GM12878 (cell line): ENCODE measurements around the gene DLGAP5.

Experiments used
- BCLAF1 ChIP-seq: fragments of 450-650 bp; IDR thresholded peaks from 2 replicates; pipeline ENCODE4 v1.6.1; 2017; ENCODE audit warnings: antibody characterized with exemption, mild to moderate bottlenecking, moderate library complexity
- DPF2 ChIP-seq: fragments of 450-650 bp; IDR thresholded peaks from 2 replicates; pipeline ENCODE4 v1.6.1; 2017; ENCODE audit warnings: mild to moderate bottlenecking
- POLR2AphosphoS5 ChIP-seq: IDR thresholded peaks from 2 replicates; pipeline ENCODE4 v1.6.1; 2011; ENCODE audit warnings: mild to moderate bottlenecking, low read length, inconsistent platforms
- TF ChIP-seq, protein P1 (sequence below): IDR thresholded peaks from 2 replicates; pipeline ENCODE4 v1.6.1; 2012; ENCODE audit warnings: low read depth, low read length, improper control_type of control experiment

DNA sequence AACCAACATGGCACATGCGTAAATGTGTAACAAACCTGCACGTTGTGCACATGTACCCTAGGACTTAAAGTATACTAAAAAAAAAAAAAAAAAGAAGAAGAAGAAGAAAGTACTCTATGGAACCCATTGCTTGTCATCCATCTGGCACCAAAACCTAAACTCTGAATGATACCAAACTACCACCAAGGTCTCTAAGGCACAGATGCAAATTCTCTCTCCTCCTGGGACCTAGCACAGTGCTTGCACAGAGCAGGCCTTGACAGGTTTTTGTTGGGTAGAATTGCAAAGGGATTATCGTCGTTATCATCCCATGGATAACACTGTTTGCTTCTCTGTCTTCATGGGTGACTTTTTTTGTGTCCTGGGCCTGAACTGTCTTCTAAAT, 75.5 kb downstream of the DLGAP5 start:
- TF ChIP-seq, protein P1, sequence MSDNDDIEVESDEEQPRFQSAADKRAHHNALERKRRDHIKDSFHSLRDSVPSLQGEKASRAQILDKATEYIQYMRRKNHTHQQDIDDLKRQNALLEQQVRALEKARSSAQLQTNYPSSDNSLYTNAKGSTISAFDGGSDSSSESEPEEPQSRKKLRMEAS, result no peak
- no peak for TF ChIP-seq POLR2AphosphoS5
- TF ChIP-seq BCLAF1, result no peak
- TF ChIP-seq DPF2, result no peak
